ENCODE data around the gene CASP8. TPM values are rescaled to one million over a fixed set of nuclear protein-coding genes. Genes with fewer than 3 reads are reported as not detected.
"Not testable (repeated sequence)": the region's sequence is repeated elsewhere in the genome, so short reads cannot be mapped to it uniquely, and the experiment has no call there.

CASP8 gene
- total RNA-seq, 2 experiments from 2014 or later: 172 to 175 TPM

GRCh38 chr2:201235860-201236811, 24.2 kb upstream of the CASP8 start:
- ATAC-seq (ENCODE audit: poor library complexity): no peak
- CTCF ChIA-PET: interaction anchor here (0.7 to 4.5 kb wide), 14 partner anchors 17 to 346 kb away, joined by 3 to 86 read pairs (median 4); partner anchors contain the start of genes CASP8 and NIF3L1
- no peaks in the 10 kb centered on the region for H3K27me3 Mint-ChIP-seq
- Histone ChIP-seq H3K36me3 (ENCODE audit: insufficient read depth, low read length) (peaks cover 27% of the 10 kb centered on the region), H3K4me3 (ENCODE audit: low read length) (peak overlapping the region; percentile 80), H3K27me3 (ENCODE audit: control insufficient read depth in 1 of 2, insufficient read depth in 2 of 2, low read length in 2 of 2) (no peaks in the 10 kb centered on the region), H3K27ac (ENCODE audit: low read depth in 1 of 2, low read length in 2 of 2) (no peak overlapping the region), H3K9me3 (ENCODE audit: control insufficient read depth in 1 of 2, insufficient read depth in 1 of 2, low read length in 2 of 2) (no peaks in the 10 kb centered on the region), H3K4me1 (ENCODE audit: insufficient read depth, low read length) (peaks cover 48% of the 10 kb centered on the region)
- DNase-seq: peak in 12 of 14 experiments; percentile 16 to 83 (median 48)
- intact Hi-C loops (cut with DNase I, micrococcal nuclease): loop anchor here (1.0 to 10.0 kb wide), 7 partner anchors 22 to 626 kb away; partner anchors contain the start of genes TMEM237 (in 2 of the 2) and CASP8 (in 1 of the 2)
- TF ChIP-seq CTCF (IDR thresholded peaks at IDR 0.05): peak; percentile 89
- H3K9me3 Mint-ChIP-seq: no peaks in the 10 kb centered on the region
- POLR2A ChIA-PET: interaction anchor here (1.1 to 2.5 kb wide), 8 partner anchors 13 to 49 kb away, joined by 3 to 39 read pairs (median 4); partner anchors contain the start of gene CASP8
- H3K27ac Mint-ChIP-seq: peak overlapping the region; percentile 95
- H3K4me1 Mint-ChIP-seq (ENCODE audit: low read depth): peaks cover 79% of the 10 kb centered on the region
- peak overlapping the region; percentile 97 for H3K4me3 Mint-ChIP-seq
- H3K36me3 Mint-ChIP-seq (ENCODE audit: low read depth): peaks cover 50% of the 10 kb centered on the region

GRCh38 chr2:201237486-201238123, 22.7 kb upstream of the CASP8 start:
- H3K4me3 ChIP-seq (ENCODE audit: low read length): no peak overlapping the region
- DNase-seq (no peak), ATAC-seq (ENCODE audit: poor library complexity) (no peak)
- CTCF ChIA-PET: interaction anchor here (1.1 to 2.7 kb wide), 6 partner anchors 19 to 126 kb away, joined by 3 to 15 read pairs (median 4); no protein-coding TSS in a partner anchor
- intact Hi-C loops (cut with DNase I, micrococcal nuclease): loop anchor here (5.0 to 10.0 kb wide), 4 partner anchors 40 to 625 kb away; partner anchors contain the start of gene TMEM237 (in 2 of the 2)
- no peaks in the 10 kb centered on the region for H3K27me3 Mint-ChIP-seq
- peaks cover 40% of the 10 kb centered on the region for H3K4me1 ChIP-seq (ENCODE audit: insufficient read depth, low read length)
- peaks cover 77% of the 10 kb centered on the region for H3K4me1 Mint-ChIP-seq (ENCODE audit: low read depth)
- H3K27ac ChIP-seq (ENCODE audit: low read depth in 1 of 2, low read length in 2 of 2): no peak overlapping the region
- H3K4me3 Mint-ChIP-seq: peak overlapping the region; percentile 35
- no peaks in the 10 kb centered on the region for H3K9me3 Mint-ChIP-seq
- peak overlapping the region; percentile 95 for H3K27ac Mint-ChIP-seq
- H3K27me3 ChIP-seq (ENCODE audit: control insufficient read depth in 1 of 2, insufficient read depth in 2 of 2, low read length in 2 of 2): no peaks in the 10 kb centered on the region
- TF ChIP-seq CTCF (IDR thresholded peaks at IDR 0.05): no peak
- H3K36me3 Mint-ChIP-seq (ENCODE audit: low read depth): peaks cover 63% of the 10 kb centered on the region
- peaks cover 27% of the 10 kb centered on the region for H3K36me3 ChIP-seq (ENCODE audit: insufficient read depth, low read length)
- POLR2A ChIA-PET: interaction anchor here (1.4 to 2.5 kb wide), 3 partner anchors 12 to 25 kb away, joined by 4 to 39 read pairs (median 17); partner anchors contain the start of gene CASP8
- H3K9me3 ChIP-seq (ENCODE audit: control insufficient read depth in 1 of 2, insufficient read depth in 1 of 2, low read length in 2 of 2): no peaks in the 10 kb centered on the region

GRCh38 chr2:201239167-201239935, 21.0 kb upstream of the CASP8 start:
- H3K27ac ChIP-seq (ENCODE audit: low read depth in 1 of 2, low read length in 2 of 2); ATAC-seq (ENCODE audit: poor library complexity); H3K9me3 ChIP-seq (ENCODE audit: control insufficient read depth in 1 of 2, insufficient read depth in 1 of 2, low read length in 2 of 2); H3K27me3 Mint-ChIP-seq; H3K9me3 Mint-ChIP-seq; H3K27me3 ChIP-seq (ENCODE audit: control insufficient read depth in 1 of 2, insufficient read depth in 2 of 2, low read length in 2 of 2); H3K4me3 ChIP-seq (ENCODE audit: low read length); CTCF ChIA-PET: not testable (repeated sequence)
- POLR2A ChIA-PET: interaction anchor here (1.0 kb wide), 1 partner anchor 14 kb away, joined by 3 read pairs; no protein-coding TSS in a partner anchor
- H3K36me3 Mint-ChIP-seq (ENCODE audit: low read depth): peaks cover 59% of the 10 kb centered on the region
- H3K4me1 Mint-ChIP-seq (ENCODE audit: low read depth): peaks cover 83% of the 10 kb centered on the region
- peak overlapping the region; percentile 73 for H3K27ac Mint-ChIP-seq
- Histone ChIP-seq H3K4me1 (ENCODE audit: insufficient read depth, low read length) (peaks cover 36% of the 10 kb centered on the region), H3K36me3 (ENCODE audit: insufficient read depth, low read length) (peaks cover 27% of the 10 kb centered on the region)
- DNase-seq: peak in 3 of 14 experiments; percentile 45 to 57 (median 54)
- peak overlapping the region; percentile 61 for H3K4me3 Mint-ChIP-seq
- intact Hi-C loops (cut with DNase I, micrococcal nuclease): loop anchor here (5.0 to 10.0 kb wide), 4 partner anchors 38 to 623 kb away; partner anchors contain the start of gene TMEM237 (in 2 of the 2)
